Measurements from ENCODE around the gene CDCA3.

The CDCA3 gene

GRCh38 chr12:6831450-6831995, 19.6 kb downstream of the CDCA3 start:
- DNase-seq = no peak

GRCh38 chr12:6830999-6831398, 20.1 kb downstream of the CDCA3 start:
- DNase-seq = no peak

GRCh38 chr12:6830286-6830890, 20.7 kb downstream of the CDCA3 start:
- DNase-seq = no peak

- no peak for DNase-seq
Observed at GRCh38 chr12:6829536-6830220, 21.4 kb downstream of the CDCA3 start.

- no peak for DNase-seq
Observed at GRCh38 chr12:6828781-6829535, 22.1 kb downstream of the CDCA3 start.

- DNase-seq = no peak
Observed at GRCh38 chr12:6827982-6828780, 22.9 kb downstream of the CDCA3 start, which contains the start of gene P3H3. P3H3 (plus strand) TSS chr12:6828407; CDS start chr12:6828441, 34 bp downstream.

- no peak for DNase-seq
Observed at GRCh38 chr12:6827437-6827911, 23.6 kb downstream of the CDCA3 start.

GRCh38 chr12:6826734-6827436, 24.2 kb downstream of the CDCA3 start:
- DNase-seq = no peak

- DNase-seq = no peak
Observed at GRCh38 chr12:6826125-6826733, 24.9 kb downstream of the CDCA3 start.

- DNase-seq = peak; percentile 68
Observed at GRCh38 chr12:6825398-6826124, 25.5 kb downstream of the CDCA3 start.

GRCh38 chr12:6824901-6825381, 26.1 kb downstream of the CDCA3 start:
- DNase-seq = no peak

- DNase-seq = no peak
Observed at GRCh38 chr12:6824085-6824775, 26.9 kb downstream of the CDCA3 start.

GRCh38 chr12:6823182-6824084, 27.7 kb downstream of the CDCA3 start:
- no peak for DNase-seq

- DNase-seq = no peak
Observed at GRCh38 chr12:6822426-6823135, 28.5 kb downstream of the CDCA3 start.

GRCh38 chr12:6821591-6822425, 29.3 kb downstream of the CDCA3 start, which contains the start of gene GPR162:
GPR162 (plus strand) TSS chr12:6821821; CDS start chr12:6823899, 2,078 bp downstream.
- DNase-seq = no peak

- no peak for DNase-seq
Observed at GRCh38 chr12:6820166-6820565, 30.9 kb downstream of the CDCA3 start.

All from GOT3 (cell line).